GM12875 (cell line): ENCODE results near the gene ABLIM2.

Source experiments
- H3K4me3 ChIP-seq: one replicate; pipeline ENCODE4 v1.5.1; 2011; ENCODE audit warnings: low read depth, low read length, control low read depth
- CTCF ChIP-seq: IDR thresholded peaks from 2 replicates; pipeline ENCODE4 v1.5.1; 2011; ENCODE audit warnings: low read depth, mild to moderate bottlenecking, control low read depth, inconsistent platforms, low read length, moderate library complexity, borderline replicate concordance; ENCODE audit not compliant: insufficient read depth

ABLIM2 gene

DNA sequence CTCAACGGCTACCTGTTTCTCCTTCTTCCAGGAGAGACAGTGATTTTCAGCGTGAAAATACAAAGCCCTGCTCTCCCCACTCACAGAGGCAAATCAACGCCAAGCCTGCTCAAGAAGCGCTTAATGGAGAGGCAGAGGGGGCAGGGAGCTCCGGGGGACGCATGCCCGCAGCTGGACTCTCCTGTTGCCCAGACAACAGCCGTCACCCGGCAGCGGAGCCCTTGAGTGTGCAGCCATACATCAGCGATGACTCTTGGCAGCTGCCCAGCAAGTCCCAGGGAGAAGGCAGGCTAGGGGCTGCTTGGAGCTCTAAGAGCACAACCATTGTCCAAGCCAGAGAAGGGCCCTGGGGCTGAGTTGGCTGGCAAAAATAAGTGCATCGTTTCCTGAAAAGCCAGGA, 148.0 kb downstream of the ABLIM2 start:
- no peak for TF ChIP-seq CTCF
- no peak overlapping the region for H3K4me3 ChIP-seq

DNA sequence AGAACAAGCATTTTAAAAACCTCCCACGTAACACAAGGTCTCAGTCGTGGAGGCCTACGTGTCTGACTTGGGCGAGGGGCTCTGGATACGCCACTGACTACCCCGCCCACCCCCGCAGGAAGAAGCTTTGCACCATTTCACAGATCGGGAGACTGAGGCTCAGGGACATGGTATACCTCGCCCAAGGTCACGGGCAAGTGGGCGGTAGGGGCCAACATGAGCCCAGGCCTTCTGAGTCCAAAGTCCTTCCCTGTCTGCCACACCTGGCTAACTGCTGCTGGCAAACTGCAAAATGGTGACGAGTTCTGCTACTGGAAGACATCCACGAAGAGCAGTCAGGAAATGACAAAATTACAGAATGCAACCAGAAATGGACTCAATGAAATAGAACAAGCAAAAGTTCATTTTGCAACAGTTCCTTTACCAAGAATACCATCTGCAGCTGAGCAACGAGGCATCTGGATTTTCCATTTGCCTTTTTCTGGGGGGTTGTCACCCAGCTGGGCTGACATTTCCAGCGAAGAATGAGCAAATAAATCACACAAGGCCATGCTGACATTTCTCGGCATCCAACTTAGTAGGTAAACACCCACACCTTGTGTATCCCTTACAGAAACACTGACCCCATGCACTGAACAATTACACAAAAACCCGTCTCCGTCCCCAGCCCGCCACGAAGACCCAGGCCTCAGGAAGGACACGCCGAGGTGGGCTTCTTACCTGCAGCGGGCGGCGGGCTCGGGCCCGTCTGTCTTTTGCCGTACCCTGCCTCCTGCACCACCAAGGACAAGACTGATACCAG, 148.7 kb downstream of the ABLIM2 start:
- H3K4me3 ChIP-seq, result no peak overlapping the region
- no peak for TF ChIP-seq CTCF

GRCh38 chr4:8009097-8009496, 149.5 kb downstream of the ABLIM2 start:
- H3K4me3 ChIP-seq, result no peak overlapping the region
- no peak for TF ChIP-seq CTCF

- no peak overlapping the region for H3K4me3 ChIP-seq
- no peak for TF ChIP-seq CTCF
These were observed 150.2 kb downstream of the ABLIM2 start for GRCh38 chr4:8008391-8008790.

DNA sequence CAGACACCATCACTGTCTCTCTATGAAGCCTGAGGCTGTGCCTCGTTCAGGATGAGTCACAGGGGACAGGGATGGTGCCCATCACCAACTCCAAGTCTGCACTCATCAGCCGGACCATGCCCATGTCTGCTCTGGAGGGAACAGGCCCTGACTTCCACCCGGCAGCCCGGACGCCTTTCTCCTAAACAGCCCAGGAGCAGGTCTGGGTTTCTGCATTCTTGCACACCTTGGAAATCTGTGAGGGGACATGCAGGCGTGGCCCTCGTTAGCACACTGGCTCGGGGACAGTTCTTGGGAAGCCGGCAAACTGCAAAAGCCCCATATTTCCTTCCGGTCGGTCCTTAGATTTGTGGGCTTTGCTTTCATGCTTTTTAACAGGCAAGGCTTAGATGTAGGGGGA, 151.0 kb downstream of the ABLIM2 start:
- H3K4me3 ChIP-seq, result no peak overlapping the region
- no peak for TF ChIP-seq CTCF

DNA sequence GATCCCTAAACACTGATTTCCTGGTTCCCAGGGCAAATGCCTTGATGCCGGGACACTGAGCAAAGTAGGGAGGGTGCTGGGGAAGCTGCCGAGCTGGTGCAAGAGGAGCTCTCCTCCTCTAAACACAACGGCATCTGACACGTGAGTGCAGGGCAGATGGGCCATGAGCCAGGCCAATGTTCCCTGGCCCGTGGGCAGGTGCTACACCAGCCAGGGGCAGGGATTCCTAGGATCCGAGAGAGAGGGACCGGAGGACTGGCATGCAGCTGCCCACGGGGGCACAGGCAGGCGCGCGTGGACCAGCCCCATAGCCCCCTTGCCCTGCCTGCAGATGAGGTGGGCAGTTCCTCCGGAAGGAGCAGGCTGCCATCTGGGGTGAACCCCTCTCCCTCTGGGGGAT, 152.1 kb downstream of the ABLIM2 start:
- TF ChIP-seq CTCF, result no peak

DNA sequence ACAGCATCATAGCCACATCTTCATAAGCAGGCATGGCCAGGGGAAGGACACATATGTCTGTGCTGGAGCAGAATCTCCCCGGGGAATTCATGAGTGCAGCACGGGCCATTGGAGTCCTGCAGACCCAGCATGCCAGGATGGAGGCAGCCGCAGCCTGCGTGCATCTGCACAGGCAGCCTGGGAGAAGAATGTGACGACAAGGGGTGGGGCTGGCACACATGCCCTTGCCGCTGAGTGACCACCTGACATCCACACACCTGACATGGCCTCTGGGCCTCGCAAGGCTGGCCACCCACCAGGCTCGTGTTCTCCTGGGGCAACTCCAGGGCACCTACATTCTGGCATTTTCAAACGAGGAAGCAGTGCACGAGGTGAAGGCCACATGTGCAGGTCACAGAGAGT, 152.8 kb downstream of the ABLIM2 start:
- no peak overlapping the region for H3K4me3 ChIP-seq
- no peak for TF ChIP-seq CTCF

More for the DNA sequence above, 152.1 kb downstream of the ABLIM2 start:
- no peak overlapping the region for H3K4me3 ChIP-seq
